OCI-LY3 (cell line): ENCODE data around the gene LSM3.

ENCODE experiments used
- H2AFZ ChIP-seq: fragments of 200-600, 300-600 bp; shearing (Covaris generic); 2 replicates; pipeline ENCODE4 v1.6.0; 2014; ENCODE audit warnings: antibody characterized with exemption, low read depth, low read length
- H3K27ac ChIP-seq: fragments of 200-600, 300-600 bp; sonication (generic); 2 replicates; pipeline ENCODE4 v1.5.1; 2014; ENCODE audit warnings: mild to moderate bottlenecking, low read length, moderate library complexity, mixed read lengths
- H3K27me3 ChIP-seq: fragments of 200-600, 300-600 bp; sonication (generic); 2 replicates; pipeline ENCODE4 v1.6.1; 2014; ENCODE audit warnings: low read depth, low read length, mixed read lengths
- H3K36me3 ChIP-seq: fragments of 200-600, 300-600 bp; sonication (generic); replicated peaks from 2 replicates; pipeline ENCODE3; 2014; ENCODE audit warnings: low read depth, low read length, mixed read lengths
- H3K4me1 ChIP-seq: fragments of 300-600, 200-600 bp; sonication (generic); 2 replicates; pipeline ENCODE4 v1.6.1; 2014; ENCODE audit warnings: low read length, mixed read lengths
- H3K4me2 ChIP-seq: fragments of 200-600, 300-600 bp; sonication (generic); 2 replicates; pipeline ENCODE4 v1.6.1; 2014; ENCODE audit warnings: low read length, mixed read lengths
- H3K4me3 ChIP-seq: fragments of 300-600, 200-600 bp; sonication (generic); 2 replicates; pipeline ENCODE4 v1.5.1; 2014; ENCODE audit warnings: antibody characterized with exemption, mild to moderate bottlenecking, low read length, moderate library complexity
- H3K79me2 ChIP-seq: fragments of 300-600, 200-600 bp; shearing (Covaris generic); 2 replicates; pipeline ENCODE4 v1.6.1; 2014; ENCODE audit warnings: mild to moderate bottlenecking, low read length, mixed read lengths
- H3K9ac ChIP-seq: fragments of 300-600, 200-600 bp; shearing (Covaris generic); 2 replicates; pipeline ENCODE4 v1.6.0; 2014; ENCODE audit warnings: mild to moderate bottlenecking, low read length, moderate library complexity
- H3K9me3 ChIP-seq: fragments of 200-600, 300-600 bp; shearing (Covaris generic); 2 replicates; pipeline ENCODE4 v1.6.1; 2014; ENCODE audit warnings: low read length, mixed read lengths; ENCODE audit not compliant: insufficient read depth
- H4K20me1 ChIP-seq: fragments of 200-600, 300-600 bp; sonication (generic); 2 replicates; pipeline ENCODE4 v1.6.1; 2016; ENCODE audit warnings: low read length, mixed read lengths; ENCODE audit not compliant: insufficient read depth
- EZH2phosphoT487 ChIP-seq: fragments of 200-600 bp; shearing (Covaris generic); IDR thresholded peaks from 2 replicates; pipeline ENCODE4 v1.6.1; 2018; ENCODE audit warnings: antibody characterized with exemption, mixed run types, low read depth
- TF ChIP-seq, protein P1 (sequence below): fragments of 200-600, 300-600 bp; sonication (generic); IDR thresholded peaks from 2 replicates; pipeline ENCODE4 v1.5.1; 2014; ENCODE audit warnings: antibody characterized with exemption, low read length, low read depth

Gene LSM3

DNA sequence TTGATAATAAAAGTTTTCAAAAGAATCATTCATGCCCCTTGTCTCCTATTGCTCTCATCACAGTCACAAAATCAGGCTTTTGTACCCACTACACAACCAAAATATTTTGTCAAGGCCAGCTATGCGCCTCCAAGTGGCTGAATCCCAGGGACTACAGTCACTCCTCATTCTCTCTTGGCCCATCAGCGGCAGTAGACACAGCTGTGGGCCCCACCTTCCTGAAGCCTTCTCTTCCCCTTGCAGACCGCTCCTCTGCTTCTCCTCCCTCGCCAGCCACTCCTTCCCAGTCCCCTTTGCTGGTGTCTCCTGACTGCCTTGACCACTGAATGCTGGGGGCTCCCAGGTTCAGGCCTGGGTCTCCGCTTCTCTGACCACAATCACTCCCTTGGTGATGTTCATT is 52.1 kb downstream of the LSM3 start:
- Histone ChIP-seq H3K4me2 (no peak overlapping the region), H3K36me3 (no peaks in the 10 kb centered on the region), H3K79me2 (no peaks in the 10 kb centered on the region), H3K9me3 (no peaks in the 10 kb centered on the region), H3K27ac (no peak overlapping the region), H3K27me3 (no peaks in the 10 kb centered on the region), H2AFZ (no peak overlapping the region), H3K4me1 (peaks cover 4% of the 10 kb centered on the region), H3K9ac (no peak overlapping the region), H4K20me1 (no peaks in the 10 kb centered on the region), H3K4me3 (no peak overlapping the region)
- TF ChIP-seq, protein P1, sequence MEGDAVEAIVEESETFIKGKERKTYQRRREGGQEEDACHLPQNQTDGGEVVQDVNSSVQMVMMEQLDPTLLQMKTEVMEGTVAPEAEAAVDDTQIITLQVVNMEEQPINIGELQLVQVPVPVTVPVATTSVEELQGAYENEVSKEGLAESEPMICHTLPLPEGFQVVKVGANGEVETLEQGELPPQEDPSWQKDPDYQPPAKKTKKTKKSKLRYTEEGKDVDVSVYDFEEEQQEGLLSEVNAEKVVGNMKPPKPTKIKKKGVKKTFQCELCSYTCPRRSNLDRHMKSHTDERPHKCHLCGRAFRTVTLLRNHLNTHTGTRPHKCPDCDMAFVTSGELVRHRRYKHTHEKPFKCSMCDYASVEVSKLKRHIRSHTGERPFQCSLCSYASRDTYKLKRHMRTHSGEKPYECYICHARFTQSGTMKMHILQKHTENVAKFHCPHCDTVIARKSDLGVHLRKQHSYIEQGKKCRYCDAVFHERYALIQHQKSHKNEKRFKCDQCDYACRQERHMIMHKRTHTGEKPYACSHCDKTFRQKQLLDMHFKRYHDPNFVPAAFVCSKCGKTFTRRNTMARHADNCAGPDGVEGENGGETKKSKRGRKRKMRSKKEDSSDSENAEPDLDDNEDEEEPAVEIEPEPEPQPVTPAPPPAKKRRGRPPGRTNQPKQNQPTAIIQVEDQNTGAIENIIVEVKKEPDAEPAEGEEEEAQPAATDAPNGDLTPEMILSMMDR = no peak
- TF ChIP-seq EZH2phosphoT487 = no peak

DNA sequence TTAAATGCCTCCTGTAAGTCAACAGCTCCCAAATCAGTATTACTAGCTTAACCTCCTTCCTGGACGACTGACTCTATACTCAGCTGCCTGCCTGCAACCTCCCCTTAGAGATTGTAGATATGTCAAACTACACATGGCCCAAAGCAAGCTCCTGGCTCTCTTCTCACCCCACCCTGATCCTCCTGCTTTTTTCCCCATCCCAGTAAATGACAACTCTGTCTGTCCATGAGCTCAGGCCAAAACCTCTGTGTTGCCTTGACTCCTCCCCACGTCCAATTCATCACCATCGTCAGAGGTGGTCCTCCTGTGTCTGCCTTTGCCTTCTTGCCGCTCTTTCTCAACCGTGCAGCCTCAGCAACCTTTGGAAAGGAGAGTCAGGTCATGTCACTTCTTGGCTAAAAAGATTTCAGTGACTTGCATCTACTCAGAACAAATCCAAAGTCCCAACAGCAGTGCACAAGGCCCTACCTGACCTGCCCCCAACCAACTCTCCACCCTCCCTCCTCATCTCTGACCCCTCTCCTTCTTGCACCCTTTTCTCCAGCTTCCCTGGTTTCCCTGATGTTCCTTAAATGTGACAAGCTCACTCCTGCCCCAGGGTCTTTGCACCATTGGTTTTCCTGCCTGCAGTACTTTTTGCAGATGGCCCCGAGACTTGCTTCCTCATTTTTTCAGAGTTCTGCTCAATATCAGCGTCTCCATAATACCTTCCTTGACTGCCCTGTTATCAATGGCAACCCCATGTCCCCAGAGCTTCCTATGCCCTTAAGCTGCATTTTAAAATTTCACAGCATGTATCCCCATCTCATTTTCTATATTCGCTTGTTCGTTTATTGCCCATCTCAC is 52.8 kb downstream of the LSM3 start:
- H3K9ac ChIP-seq = no peak overlapping the region
- H2AFZ ChIP-seq = no peak overlapping the region
- H3K27ac ChIP-seq = no peak overlapping the region
- no peaks in the 10 kb centered on the region for H3K4me1 ChIP-seq
- no peak overlapping the region for H3K4me2 ChIP-seq
- no peak overlapping the region for H3K4me3 ChIP-seq
- H3K79me2 ChIP-seq = no peaks in the 10 kb centered on the region
- no peaks in the 10 kb centered on the region for H3K36me3 ChIP-seq
- H3K9me3 ChIP-seq = no peaks in the 10 kb centered on the region
- no peaks in the 10 kb centered on the region for H3K27me3 ChIP-seq
- H4K20me1 ChIP-seq = no peaks in the 10 kb centered on the region
- TF ChIP-seq EZH2phosphoT487 = no peak
- TF ChIP-seq, protein P1 = no peak

DNA sequence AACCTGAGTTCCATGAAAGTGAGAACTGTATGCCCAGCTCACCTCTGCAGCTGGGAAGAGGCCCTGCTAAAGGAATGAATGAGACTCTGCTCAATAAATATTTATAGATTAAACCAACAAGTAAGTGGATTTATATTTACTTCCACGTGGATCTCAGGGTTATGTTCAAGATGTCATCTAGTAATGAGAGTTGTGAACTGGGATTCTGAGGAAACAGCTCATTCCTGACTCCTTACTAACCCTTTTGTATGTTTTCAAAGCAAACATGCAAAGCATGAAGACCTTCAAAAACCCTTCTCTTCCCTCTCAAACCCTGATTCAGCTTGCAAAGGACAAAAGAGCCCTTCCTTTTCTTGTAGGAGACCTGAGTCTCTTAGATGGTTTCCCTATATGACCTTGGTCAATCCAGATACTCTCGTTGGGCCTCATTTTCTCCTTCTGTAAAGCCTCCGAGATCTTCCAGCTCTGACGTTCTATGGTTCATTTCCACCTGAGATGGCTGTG is 53.4 kb downstream of the LSM3 start:
- no peak overlapping the region for H3K4me3 ChIP-seq
- no peaks in the 10 kb centered on the region for H3K27me3 ChIP-seq
- H3K79me2 ChIP-seq = no peaks in the 10 kb centered on the region
- no peak overlapping the region for H3K9ac ChIP-seq
- H2AFZ ChIP-seq = no peak overlapping the region
- H4K20me1 ChIP-seq = no peaks in the 10 kb centered on the region
- TF ChIP-seq EZH2phosphoT487 = no peak
- TF ChIP-seq, protein P1 = no peak
- no peaks in the 10 kb centered on the region for H3K36me3 ChIP-seq
- H3K27ac ChIP-seq = no peak overlapping the region
- no peaks in the 10 kb centered on the region for H3K9me3 ChIP-seq
- H3K4me2 ChIP-seq = no peak overlapping the region
- H3K4me1 ChIP-seq = no peaks in the 10 kb centered on the region

DNA sequence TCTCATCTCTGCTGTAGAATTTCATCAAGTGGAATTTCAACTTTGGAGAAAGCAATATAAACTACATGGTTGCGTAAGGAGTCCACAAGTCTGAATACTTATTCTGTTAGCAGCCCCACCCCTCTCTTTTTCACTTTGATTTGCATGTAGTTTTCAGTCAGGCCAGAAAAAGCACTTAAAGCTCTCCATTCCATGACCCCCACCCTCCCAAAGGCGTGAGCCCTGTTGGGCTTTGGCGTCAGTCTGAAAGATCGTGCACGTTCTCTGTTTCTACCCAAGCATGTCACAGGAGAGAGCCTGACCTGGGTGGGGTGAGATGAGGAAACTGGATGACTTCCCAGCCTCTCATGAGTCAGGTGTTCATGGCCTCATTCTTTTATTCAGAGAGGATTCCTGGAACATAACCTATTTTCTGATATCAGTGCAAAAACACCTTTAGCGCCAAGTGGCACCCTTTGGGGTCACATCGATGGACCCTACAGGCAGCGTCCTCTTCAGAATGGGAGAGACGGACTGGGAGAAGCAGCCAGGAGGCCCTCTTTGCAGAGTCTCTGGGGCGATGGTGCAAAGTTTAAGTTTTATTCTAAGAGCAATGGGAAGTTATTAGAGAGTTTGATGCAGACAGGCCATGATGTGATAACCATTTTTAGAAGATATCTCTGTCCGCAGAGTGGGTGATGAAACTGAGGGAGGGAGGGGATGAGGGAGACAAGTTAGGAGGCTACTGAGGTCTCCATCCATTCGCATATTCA is 55.8 kb downstream of the LSM3 start:
- no peaks in the 10 kb centered on the region for H4K20me1 ChIP-seq
- TF ChIP-seq, protein P1 = no peak
- no peak for TF ChIP-seq EZH2phosphoT487
- no peaks in the 10 kb centered on the region for H3K79me2 ChIP-seq
- H3K9ac ChIP-seq = no peak overlapping the region
- H3K4me2 ChIP-seq = no peak overlapping the region
- no peak overlapping the region for H2AFZ ChIP-seq
- no peaks in the 10 kb centered on the region for H3K27me3 ChIP-seq
- no peaks in the 10 kb centered on the region for H3K9me3 ChIP-seq
- no peaks in the 10 kb centered on the region for H3K36me3 ChIP-seq
- H3K4me1 ChIP-seq = no peaks in the 10 kb centered on the region
- H3K4me3 ChIP-seq = no peak overlapping the region
- H3K27ac ChIP-seq = no peak overlapping the region
